K562 (cell line): ENCODE results near the gene CCR6. TPM values are rescaled to one million over a fixed set of nuclear protein-coding genes. Genes with fewer than 3 reads are reported as not detected.
A peak's percentile ranks its signal among the peaks of the same experiment; 100 is the strongest.

Experiments
- ATAC-seq: fragments of 200-7000 bp; cut with Tn5 transposase; 3 replicates; pipeline ENCODE4 v1.9.1; 2020; ENCODE audit warnings: moderate library complexity
- BruUV-seq: library from RNA; stranded (reverse); fragments of 400-500 nt; replicated peaks from 2 replicates; lab custom pipeline; 2021; lab: Mats Ljungman, UMichigan
- CTCF ChIA-PET: fragments of 300-600 bp; formaldehyde crosslinking; extraction: SDS; loops from one replicate; lab custom pipeline; 2021; ENCODE audit warnings: low intra/inter-chr PET ratio; lab: Yijun Ruan, JAX
- POLR2A ChIA-PET: fragments of 300-600, 350-650 bp; sonication (Branson Sonifier 250); formaldehyde crosslinking; extraction: SDS; loops from one replicate; lab custom pipeline; 2021; ENCODE audit warnings: antibody characterized with exemption, inconsistent platforms; lab: Yijun Ruan, JAX
- DNase-seq, 4 experiments: peaks; one replicate each; pipeline versions ENCODE4 v3.0.0 to v3.0.0-alpha.2; 2011 to 2018; ENCODE audit warnings: low spot score in 3 of 4, mixed read lengths in 3 of 4; ENCODE audit errors: extremely low read depth in 1 of 4
- FAIRE-seq: peaks from 2 replicates; lab custom pipeline; 2011; peaks lifted over from hg19 to GRCh38; lab: Jason Lieb, UNC
- H2AFZ ChIP-seq: 2 replicates; pipeline ENCODE4 v1.6.0; 2011; ENCODE audit warnings: low read depth, low read length, control low read depth, inconsistent platforms
- H3K27ac ChIP-seq: fragments of 200-600 bp; 3 replicates; pipeline ENCODE4 v1.8.0; 2011; ENCODE audit warnings: low read depth, mild to moderate bottlenecking, control low read depth, inconsistent platforms, low read length, moderate library complexity, mixed read lengths; ENCODE audit errors: extremely low read depth
- H3K27me3 ChIP-seq, 2 experiments: fragments of 300-600 bp in 1 of 2; 2 replicates in 1 of 2; 3 replicates in 1 of 2; pipeline versions ENCODE4 v1.6.0 to v1.8.0; 2011; ENCODE audit warnings: inconsistent platforms in 2 of 2, low read length in 2 of 2, mild to moderate bottlenecking in 1 of 2, mixed read lengths in 1 of 2, moderate library complexity in 1 of 2; ENCODE audit not compliant: control insufficient read depth in 2 of 2, insufficient read depth in 2 of 2
- H3K36me3 ChIP-seq: fragments of 300-600 bp; 3 replicates; pipeline ENCODE4 v1.8.0; 2011; ENCODE audit warnings: mild to moderate bottlenecking, low read length, inconsistent platforms; ENCODE audit not compliant: control insufficient read depth, insufficient read depth
- H3K4me1 ChIP-seq, 2 experiments: fragments of 200-600 bp in 1 of 2; replicated peaks in 1 of 2; 2 replicates in 1 of 2; 3 replicates in 1 of 2; pipeline versions ENCODE4 v1.5.1 to v1.8.0; 2011; ENCODE audit warnings: inconsistent platforms in 2 of 2, low read length in 2 of 2, mild to moderate bottlenecking in 1 of 2, mixed read lengths in 1 of 2, moderate library complexity in 1 of 2; ENCODE audit not compliant: control insufficient read depth in 2 of 2, insufficient read depth in 2 of 2
- H3K4me2 ChIP-seq: 2 replicates; pipeline ENCODE4 v1.6.1; 2011; ENCODE audit warnings: low read length, control low read depth, inconsistent platforms, mixed read lengths; ENCODE audit not compliant: insufficient read depth
- H3K4me3 ChIP-seq: fragments of 200-600 bp; sonication (generic), shearing (Covaris generic); 2 replicates; pipeline ENCODE4 v1.5.1; 2016; ENCODE audit warnings: control low read depth, inconsistent platforms
- H3K79me2 ChIP-seq: fragments of 200-600 bp; 3 replicates; pipeline ENCODE4 v1.8.0; 2011; ENCODE audit warnings: low read length, inconsistent platforms; ENCODE audit not compliant: control insufficient read depth, insufficient read depth
- H3K9ac ChIP-seq, 2 experiments: 2 replicates each; pipeline versions ENCODE4 v1.6.0 to v1.6.1; 2011; ENCODE audit warnings: low read depth in 2 of 2, low read length in 2 of 2, control low read depth in 1 of 2, inconsistent platforms in 1 of 2, mild to moderate bottlenecking in 1 of 2, mixed read lengths in 1 of 2; ENCODE audit not compliant: insufficient read depth in 1 of 2
- H3K9me1 ChIP-seq: one replicate; pipeline ENCODE4 v1.6.0; 2011; ENCODE audit warnings: inconsistent platforms, mild to moderate bottlenecking, low read length, moderate library complexity; ENCODE audit not compliant: control insufficient read depth, insufficient read depth
- H3K9me3 ChIP-seq: replicated peaks from 2 replicates; pipeline ENCODE4 v1.5.1; 2011; ENCODE audit warnings: low read depth, low read length, inconsistent platforms; ENCODE audit not compliant: control insufficient read depth, insufficient read depth
- H4K20me1 ChIP-seq: replicated peaks from 2 replicates; pipeline ENCODE4 v1.6.1; 2011; ENCODE audit warnings: low read length, inconsistent platforms, mixed read lengths; ENCODE audit not compliant: control insufficient read depth, insufficient read depth
- DIDO1 ChIP-seq: fragments of 450-650 bp; IDR thresholded peaks from 2 replicates; pipeline ENCODE4 v1.6.1; 2016; ENCODE audit warnings: low read depth, missing biosample characterization, missing genetic modification characterization
- MCM2 ChIP-seq: fragments of 450-650 bp; IDR thresholded peaks from 2 replicates; pipeline ENCODE4 v1.6.1; 2017; ENCODE audit warnings: low read depth, mild to moderate bottlenecking
- NR2C1 ChIP-seq, 2 experiments: fragments of 450-650 bp; IDR thresholded peaks; 2 replicates each; pipeline ENCODE4 v1.6.1; 2017; ENCODE audit warnings: mild to moderate bottlenecking in 2 of 2, antibody characterized with exemption in 1 of 2, inconsistent platforms in 1 of 2, missing compliant biosample characterization in 1 of 2, missing genetic modification characterization in 1 of 2
- NR2C2 ChIP-seq, 2 experiments: fragments of 200-800 bp in 1 of 2; sonication (Bioruptor generic) in 1 of 2; sonication (generic) in 1 of 2; formaldehyde crosslinking in 1 of 2; IDR thresholded peaks; 2 replicates each; pipeline versions ENCODE4 v1.6.1 to v1.8.0; 2016 to 2022; ENCODE audit warnings: mild to moderate bottlenecking in 1 of 2, missing compliant biosample characterization in 1 of 2, missing genetic modification characterization in 1 of 2, missing genetic modification reagents in 1 of 2
- SRSF7 ChIP-seq: fragments of 200-400 bp; formaldehyde crosslinking; optimal IDR thresholded peaks from 2 replicates; pipeline ENCODE3; 2017; ENCODE audit warnings: mild to moderate bottlenecking, low read depth, low read length
- TBL1XR1 ChIP-seq, 2 experiments: IDR thresholded peaks; 2 replicates each; pipeline ENCODE4 v1.6.1; 2012; ENCODE audit warnings: improper control_type of control experiment in 2 of 2, low read length in 2 of 2, mild to moderate bottlenecking in 1 of 2
- ZNF384 ChIP-seq: IDR thresholded peaks from 2 replicates; pipeline ENCODE4 v1.6.1; 2012; ENCODE audit warnings: low read depth, low read length, improper control_type of control experiment
- WGBS: fragments of 100-300 bp; shearing (Covaris generic); methylation state at CpG from one replicate; pipeline ENCODE4 v1.1.6; 2016; ENCODE audit warnings: low coverage, mixed read lengths; ENCODE audit not compliant: insufficient coverage; ENCODE audit errors: missing lambda C conversion rate; 5-methylcytosine and 5-hydroxymethylcytosine counted together
- in situ Hi-C: fragments of 300-500 bp; cut with MboI; formaldehyde crosslinking; loops from 4 replicates; pipeline ENCODE4 v1.15.0; 2018; ENCODE audit warnings: inconsistent platforms, mixed read lengths
- intact Hi-C: fragments of 100-400 bp; cut with micrococcal nuclease; formaldehyde crosslinking; loops from 2 replicates; pipeline ENCODE4 v1.14.2; 2022
- polyA plus RNA-seq, 8 experiments: library from polyadenylated mRNA; depleted of rRNA in 4 of 8; stranded (reverse) in 5 of 8; unstranded in 3 of 8; fragments of >200 nt; fragmentation: Nextera tagmentation in 2 of 8; fragmentation: Illumina TruSeq in 1 of 8; extraction: Ambion mirVana in 2 of 8; extraction: Trizol in 1 of 8; gene quantifications; 2 replicates each; pipeline versions ENCODE4 v1.2.1 to v1.2.3, GENCODE V29; 2011 to 2014; ENCODE audit warnings: inconsistent platforms in 1 of 8, missing spikeins in 1 of 8
- total RNA-seq, 7 experiments: library from RNA; depleted of rRNA in 6 of 7; stranded (reverse); fragments of >200 nt in 6 of 7; fragmentation: Illumina TruSeq in 2 of 7; extraction: Trizol in 2 of 7; gene quantifications; 2 replicates each; pipeline versions ENCODE4 v1.2.1 to v1.2.3, GENCODE V29; 2011 to 2021; ENCODE audit warnings: low replicate concordance in 1 of 7
- TF ChIP-seq, protein P1 (sequence below): fragments of 250-450 bp; sonication (Bioruptor Pico); IDR thresholded peaks from 2 replicates; pipeline ENCODE4 v1.5.0; 2021; ENCODE audit warnings: mild to moderate bottlenecking, borderline replicate concordance
- TF ChIP-seq, protein P2 (sequence below), 2 experiments: fragments of 450-650 bp in 1 of 2; sonication (generic) in 1 of 2; formaldehyde crosslinking in 1 of 2; IDR thresholded peaks; 2 replicates each; pipeline versions ENCODE4 v1.7.1 to v1.9.0; 2016 to 2022; ENCODE audit warnings: inconsistent platforms in 1 of 2, mild to moderate bottlenecking in 1 of 2, missing genetic modification reagents in 1 of 2

CCR6 gene
- total and polyA plus RNA-seq, 9 of the 15 experiments (the other 6 are each of a cell fraction or from before 2014, with no cell fraction given): not detected

- in situ Hi-C loops: no loop called here
- Histone ChIP-seq H3K9me1 (no peaks in the 10 kb centered on the region), H4K20me1 (no peaks in the 10 kb centered on the region; the same call in 1 of the 2 replicates), H3K9ac (no peak overlapping the region; a peak in 1 of 4 replicates), H3K4me1 (peaks cover 0 to 5% of the 10 kb centered on the region in 2 experiments; a peak in 1 of 5 replicates), H3K4me2 (no peak overlapping the region), H3K27ac (no peak overlapping the region), H2AFZ (no peak overlapping the region), H3K9me3 (no peaks in the 10 kb centered on the region), H3K27me3 (peaks cover 53 to 58% of the 10 kb centered on the region in 2 experiments), H3K36me3 (no peaks in the 10 kb centered on the region), H3K79me2 (no peaks in the 10 kb centered on the region), H3K4me3 (no peak overlapping the region)
- CTCF ChIA-PET: no interaction called here
- TF ChIP-seq, protein P1, sequence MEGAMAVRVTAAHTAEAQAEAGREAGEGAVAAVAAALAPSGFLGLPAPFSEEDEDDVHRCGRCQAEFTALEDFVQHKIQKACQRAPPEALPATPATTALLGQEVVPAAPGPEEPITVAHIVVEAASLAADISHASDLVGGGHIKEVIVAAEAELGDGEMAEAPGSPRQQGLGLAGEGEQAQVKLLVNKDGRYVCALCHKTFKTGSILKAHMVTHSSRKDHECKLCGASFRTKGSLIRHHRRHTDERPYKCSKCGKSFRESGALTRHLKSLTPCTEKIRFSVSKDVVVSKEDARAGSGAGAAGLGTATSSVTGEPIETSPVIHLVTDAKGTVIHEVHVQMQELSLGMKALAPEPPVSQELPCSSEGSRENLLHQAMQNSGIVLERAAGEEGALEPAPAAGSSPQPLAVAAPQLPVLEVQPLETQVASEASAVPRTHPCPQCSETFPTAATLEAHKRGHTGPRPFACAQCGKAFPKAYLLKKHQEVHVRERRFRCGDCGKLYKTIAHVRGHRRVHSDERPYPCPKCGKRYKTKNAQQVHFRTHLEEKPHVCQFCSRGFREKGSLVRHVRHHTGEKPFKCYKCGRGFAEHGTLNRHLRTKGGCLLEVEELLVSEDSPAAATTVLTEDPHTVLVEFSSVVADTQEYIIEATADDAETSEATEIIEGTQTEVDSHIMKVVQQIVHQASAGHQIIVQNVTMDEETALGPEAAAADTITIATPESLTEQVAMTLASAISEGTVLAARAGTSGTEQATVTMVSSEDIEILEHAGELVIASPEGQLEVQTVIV (CRISPR knock-in tag): no peak
- TF ChIP-seq NR2C1 (IDR thresholded peaks at IDR 0.05): peak; percentile 37; the same call in 1 of the 2 replicates
- peak; percentile 67 for TF ChIP-seq NR2C1 (tag; IDR thresholded peaks at IDR 0.05)
- TF ChIP-seq DIDO1 (tag): no peak
- TF ChIP-seq, protein P2, sequence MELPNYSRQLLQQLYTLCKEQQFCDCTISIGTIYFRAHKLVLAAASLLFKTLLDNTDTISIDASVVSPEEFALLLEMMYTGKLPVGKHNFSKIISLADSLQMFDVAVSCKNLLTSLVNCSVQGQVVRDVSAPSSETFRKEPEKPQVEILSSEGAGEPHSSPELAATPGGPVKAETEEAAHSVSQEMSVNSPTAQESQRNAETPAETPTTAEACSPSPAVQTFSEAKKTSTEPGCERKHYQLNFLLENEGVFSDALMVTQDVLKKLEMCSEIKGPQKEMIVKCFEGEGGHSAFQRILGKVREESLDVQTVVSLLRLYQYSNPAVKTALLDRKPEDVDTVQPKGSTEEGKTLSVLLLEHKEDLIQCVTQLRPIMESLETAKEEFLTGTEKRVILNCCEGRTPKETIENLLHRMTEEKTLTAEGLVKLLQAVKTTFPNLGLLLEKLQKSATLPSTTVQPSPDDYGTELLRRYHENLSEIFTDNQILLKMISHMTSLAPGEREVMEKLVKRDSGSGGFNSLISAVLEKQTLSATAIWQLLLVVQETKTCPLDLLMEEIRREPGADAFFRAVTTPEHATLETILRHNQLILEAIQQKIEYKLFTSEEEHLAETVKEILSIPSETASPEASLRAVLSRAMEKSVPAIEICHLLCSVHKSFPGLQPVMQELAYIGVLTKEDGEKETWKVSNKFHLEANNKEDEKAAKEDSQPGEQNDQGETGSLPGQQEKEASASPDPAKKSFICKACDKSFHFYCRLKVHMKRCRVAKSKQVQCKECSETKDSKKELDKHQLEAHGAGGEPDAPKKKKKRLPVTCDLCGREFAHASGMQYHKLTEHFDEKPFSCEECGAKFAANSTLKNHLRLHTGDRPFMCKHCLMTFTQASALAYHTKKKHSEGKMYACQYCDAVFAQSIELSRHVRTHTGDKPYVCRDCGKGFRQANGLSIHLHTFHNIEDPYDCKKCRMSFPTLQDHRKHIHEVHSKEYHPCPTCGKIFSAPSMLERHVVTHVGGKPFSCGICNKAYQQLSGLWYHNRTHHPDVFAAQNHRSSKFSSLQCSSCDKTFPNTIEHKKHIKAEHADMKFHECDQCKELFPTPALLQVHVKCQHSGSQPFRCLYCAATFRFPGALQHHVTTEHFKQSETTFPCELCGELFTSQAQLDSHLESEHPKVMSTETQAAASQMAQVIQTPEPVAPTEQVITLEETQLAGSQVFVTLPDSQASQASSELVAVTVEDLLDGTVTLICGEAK (IDR thresholded peaks at IDR 0.05): 0 out of 2 replicates have a peak, but pooled peaks have one; percentile 15
- TF ChIP-seq, protein P2 (CRISPR knock-in tag; IDR thresholded peaks at IDR 0.05): no peak
- TF ChIP-seq ZNF384: no peak
- TF ChIP-seq TBL1XR1 (IDR thresholded peaks at IDR 0.05; ENCODE audit: low read length in 2 of 2): no peak
- no peak for TF ChIP-seq NR2C2 (CRISPR knock-in tag; IDR thresholded peaks at IDR 0.05)
- TF ChIP-seq NR2C2 (tag; IDR thresholded peaks at IDR 0.05): peak; percentile 36
- no peak for TF ChIP-seq SRSF7
- TF ChIP-seq MCM2: no peak
- POLR2A ChIA-PET: no interaction called here
- no peak for DNase-seq
- FAIRE-seq: no peak
- ATAC-seq: 0 out of 3 replicates have a peak, but pooled peaks have one; percentile 44
- 1% methylated on average over 18 of the region's 19 CpGs for WGBS
- intact Hi-C loops: no loop called here
- no TSS peak for BruUV-seq
These were observed 34.5 kb downstream of the CCR6 start for GRCh38 chr6:167157414-167157813.
